Memory B cell (primary cell): ENCODE results near the gene SECTM1.

Experiments used
- ATAC-seq: fragments of 150-1000 bp; cut with Tn5 transposase; 2 replicates; pipeline ENCODE4 v1.10.0; 2021; ENCODE audit warnings: low read depth, mild to moderate bottlenecking, moderate library complexity
- DNase-seq, 2 donors: peaks; one replicate each; pipeline ENCODE4 v3.0.0; 2022; ENCODE audit warnings: low spot score in 2 of 2
- H3K27ac Mint-ChIP-seq: one replicate; pipeline ENCODE4 v1.8.0; 2022; ENCODE audit warnings: mild to moderate bottlenecking, moderate library complexity, mixed read lengths
- H3K27me3 Mint-ChIP-seq: one replicate; pipeline ENCODE4 v1.8.0; 2022; ENCODE audit warnings: mixed read lengths
- H3K36me3 Mint-ChIP-seq: one replicate; pipeline ENCODE4 v1.8.0; 2022; ENCODE audit warnings: mild to moderate bottlenecking, mixed read lengths
- H3K4me1 Mint-ChIP-seq: one replicate; pipeline ENCODE4 v1.8.0; 2022; ENCODE audit warnings: mixed read lengths
- H3K4me3 Mint-ChIP-seq: one replicate; pipeline ENCODE4 v1.8.0; 2022; ENCODE audit warnings: mild to moderate bottlenecking, moderate library complexity, mixed read lengths
- H3K9me3 Mint-ChIP-seq: one replicate; pipeline ENCODE4 v1.8.0; 2022; ENCODE audit warnings: mixed read lengths

The SECTM1 gene

DNA sequence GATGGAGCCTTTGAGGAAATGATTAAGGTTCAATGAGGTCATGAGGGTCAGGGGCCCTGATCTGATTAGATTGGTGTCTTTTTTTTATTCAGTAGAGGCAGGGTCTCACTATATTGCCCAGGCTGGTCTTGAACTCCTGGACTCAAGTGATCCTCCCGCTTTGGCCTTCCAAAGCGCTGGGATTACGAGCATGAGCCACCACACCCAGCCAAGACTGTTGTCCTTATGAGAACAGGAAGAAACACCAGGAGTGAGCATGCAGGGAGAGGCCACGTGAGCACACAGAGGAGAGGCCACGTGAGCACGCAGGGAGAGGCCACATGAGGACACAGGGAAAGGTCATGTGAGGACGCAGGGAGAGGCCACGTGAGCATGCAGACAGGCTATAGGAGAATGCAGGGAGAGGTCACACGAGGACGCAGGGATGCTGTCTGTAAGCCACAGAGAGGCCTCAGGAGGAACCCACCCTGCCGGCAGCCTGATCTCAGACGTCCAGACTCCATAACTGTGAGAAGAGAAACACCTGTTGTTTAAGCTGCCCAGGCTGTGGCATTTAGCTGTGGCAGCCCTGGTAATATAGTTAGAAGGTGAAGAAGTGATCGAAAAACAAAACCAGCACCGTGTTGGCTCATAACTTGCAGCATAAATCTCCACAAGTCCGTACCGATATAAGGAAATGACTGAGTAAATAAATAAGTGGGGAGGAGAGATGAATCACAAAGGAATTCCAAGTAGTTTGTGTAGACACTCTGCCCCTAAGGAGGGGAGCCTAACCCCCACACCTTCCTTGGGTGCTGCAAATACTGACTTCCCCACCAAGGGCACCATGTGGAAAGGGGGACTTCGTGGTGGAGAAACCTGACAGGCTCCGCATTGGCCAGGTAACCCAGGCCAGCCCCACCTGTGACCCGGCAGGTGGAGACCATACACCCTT lies 45.4 kb downstream of the SECTM1 start:
- H3K27me3 Mint-ChIP-seq: no peaks in the 10 kb centered on the region
- no peaks in the 10 kb centered on the region for H3K36me3 Mint-ChIP-seq
- H3K4me3 Mint-ChIP-seq: no peak overlapping the region
- peaks cover 13% of the 10 kb centered on the region for H3K4me1 Mint-ChIP-seq
- H3K27ac Mint-ChIP-seq: no peak overlapping the region
- DNase-seq (no peak), ATAC-seq (no peak)
- H3K9me3 Mint-ChIP-seq: no peaks in the 10 kb centered on the region

DNA sequence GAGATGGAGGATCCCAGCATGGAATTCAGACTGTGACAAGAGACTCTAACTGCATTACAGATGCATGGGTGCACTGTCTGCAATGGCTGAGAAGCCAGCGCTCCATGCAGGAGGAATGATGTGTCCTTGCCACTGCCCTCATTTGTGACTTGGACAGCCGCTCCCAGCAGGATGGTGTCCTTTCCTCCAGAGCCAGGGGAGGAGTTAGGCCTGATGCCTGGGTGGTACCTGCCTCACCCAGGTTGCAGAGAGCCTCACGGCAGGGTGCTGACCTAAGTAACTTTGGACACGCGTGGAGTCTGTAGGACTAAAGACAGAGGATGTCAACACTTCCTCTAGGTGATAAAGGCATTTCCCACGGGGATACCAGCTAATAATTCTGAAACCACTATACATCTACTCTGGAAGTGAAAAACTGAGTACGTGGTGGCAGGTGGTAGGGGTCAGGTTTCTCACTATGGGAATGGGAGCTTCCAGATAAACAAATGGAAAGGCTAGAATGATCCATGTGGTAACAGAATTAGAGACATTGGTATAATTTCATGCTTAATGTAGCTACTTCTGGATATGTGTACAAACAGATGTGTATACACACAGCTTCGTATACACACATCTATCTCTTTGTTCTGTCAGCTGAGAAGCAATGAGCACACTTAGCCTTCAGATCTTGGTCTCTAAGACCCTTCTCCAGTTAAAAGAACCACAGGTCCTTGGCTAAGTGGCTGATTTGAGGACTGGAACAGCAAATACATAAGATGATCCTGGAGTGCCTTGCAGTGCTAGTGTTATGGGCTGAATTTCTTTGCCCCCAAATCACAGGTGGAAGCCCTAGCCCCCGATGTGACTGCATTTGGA lies 46.3 kb downstream of the SECTM1 start:
- no peak for DNase-seq
- ATAC-seq: no peak
- peaks cover 13% of the 10 kb centered on the region for H3K4me1 Mint-ChIP-seq
- H3K4me3 Mint-ChIP-seq: no peak overlapping the region
- no peaks in the 10 kb centered on the region for H3K9me3 Mint-ChIP-seq
- no peak overlapping the region for H3K27ac Mint-ChIP-seq
- no peaks in the 10 kb centered on the region for H3K36me3 Mint-ChIP-seq
- H3K27me3 Mint-ChIP-seq: no peaks in the 10 kb centered on the region

DNA sequence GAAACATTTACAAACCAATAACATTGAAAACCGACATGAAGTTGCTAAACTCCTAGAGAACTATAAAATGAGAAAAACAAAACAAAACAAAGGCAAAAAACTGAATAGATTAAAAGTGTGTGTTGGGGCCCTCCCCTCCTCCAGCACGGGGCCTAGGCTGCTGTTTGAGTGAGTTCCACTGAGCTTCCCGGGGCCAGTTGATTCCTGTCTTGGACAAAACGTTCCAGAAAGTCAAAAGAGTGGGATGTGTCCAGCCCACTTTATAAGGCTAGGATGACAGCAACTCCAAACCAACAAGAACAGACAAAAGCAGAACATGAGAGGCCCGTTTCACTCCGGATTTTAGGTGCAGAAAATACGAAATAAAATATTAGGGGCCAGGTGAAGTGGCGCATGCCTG lies 48.4 kb downstream of the SECTM1 start:
- Mint-ChIP-seq H3K27ac (no peak overlapping the region), H3K27me3 (peaks cover 5% of the 10 kb centered on the region), H3K9me3 (no peaks in the 10 kb centered on the region), H3K4me3 (no peak overlapping the region), H3K36me3 (no peaks in the 10 kb centered on the region), H3K4me1 (peaks cover 14% of the 10 kb centered on the region)
- DNase-seq (no peak), ATAC-seq (no peak)

DNA sequence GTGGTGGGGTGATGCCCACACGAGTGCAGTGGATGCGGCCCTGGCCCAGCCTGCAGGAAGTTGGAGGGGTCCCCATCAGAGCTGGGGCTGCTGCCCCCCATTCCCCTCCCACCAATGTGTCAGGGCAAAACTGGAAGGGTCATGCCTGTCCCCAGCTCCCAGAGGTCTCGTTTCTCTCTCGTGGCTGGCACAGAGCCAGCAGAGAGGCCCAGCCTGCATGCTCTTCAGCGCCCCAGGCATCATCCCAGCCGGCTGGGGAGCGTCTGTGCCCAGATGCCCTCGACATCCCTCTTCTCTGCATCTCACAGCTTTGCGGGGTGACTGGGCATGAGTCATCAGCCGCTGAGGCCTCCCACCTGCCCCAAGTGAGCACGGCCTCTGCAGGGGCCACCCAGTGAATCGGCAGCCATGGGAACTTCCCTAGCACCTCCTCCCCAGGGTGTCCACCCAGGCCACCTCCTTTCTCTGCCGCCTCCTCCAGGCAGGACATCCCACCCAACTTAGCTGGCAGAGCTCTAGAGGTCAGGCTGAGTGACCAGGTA lies 50.3 kb downstream of the SECTM1 start:
- H3K27ac Mint-ChIP-seq: no peak overlapping the region
- DNase-seq (no peak), ATAC-seq (no peak)
- no peaks in the 10 kb centered on the region for H3K36me3 Mint-ChIP-seq
- H3K9me3 Mint-ChIP-seq: no peaks in the 10 kb centered on the region
- H3K4me3 Mint-ChIP-seq: no peak overlapping the region
- peaks cover 14% of the 10 kb centered on the region for H3K4me1 Mint-ChIP-seq
- H3K27me3 Mint-ChIP-seq: peaks cover 6% of the 10 kb centered on the region

GRCh38 chr17:82282239-82283207 lies 51.0 kb downstream of the SECTM1 start:
- ATAC-seq (no peak), DNase-seq (no peak)
- H3K4me3 Mint-ChIP-seq: no peak overlapping the region
- peaks cover 16% of the 10 kb centered on the region for H3K4me1 Mint-ChIP-seq
- no peaks in the 10 kb centered on the region for H3K36me3 Mint-ChIP-seq
- H3K27ac Mint-ChIP-seq: no peak overlapping the region
- peaks cover 9% of the 10 kb centered on the region for H3K27me3 Mint-ChIP-seq
- H3K9me3 Mint-ChIP-seq: no peaks in the 10 kb centered on the region

- ATAC-seq (no peak), DNase-seq (no peak)
- H3K27me3 Mint-ChIP-seq: peaks cover 12% of the 10 kb centered on the region
- no peak overlapping the region for H3K27ac Mint-ChIP-seq
- H3K36me3 Mint-ChIP-seq: no peaks in the 10 kb centered on the region
- H3K4me1 Mint-ChIP-seq: peaks cover 10% of the 10 kb centered on the region
- H3K4me3 Mint-ChIP-seq: no peak overlapping the region
- no peaks in the 10 kb centered on the region for H3K9me3 Mint-ChIP-seq
Observed at GRCh38 chr17:82281502-82282238, 51.9 kb downstream of the SECTM1 start.

DNA sequence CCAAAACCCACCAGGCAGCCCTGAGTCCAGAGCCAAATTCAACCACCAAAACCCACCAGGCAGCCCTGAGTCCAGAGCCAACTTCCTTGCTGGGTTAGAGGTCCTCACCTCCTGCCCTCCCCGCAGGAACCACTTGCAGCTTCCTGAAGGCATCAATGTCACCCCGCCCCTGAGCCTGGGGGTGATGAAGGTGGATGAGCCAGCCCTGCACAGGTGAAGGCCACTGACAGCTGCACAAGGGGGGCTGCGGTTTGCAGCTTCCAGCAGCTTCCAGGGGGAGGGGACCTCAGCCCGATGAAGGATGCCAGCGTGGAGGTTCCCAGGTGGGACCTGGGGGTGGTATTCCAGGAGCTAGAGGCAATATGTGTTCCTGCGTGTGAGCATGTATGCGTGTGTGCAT lies 52.5 kb downstream of the SECTM1 start:
- peaks cover 13% of the 10 kb centered on the region for H3K27me3 Mint-ChIP-seq
- no peak for DNase-seq
- H3K9me3 Mint-ChIP-seq: no peaks in the 10 kb centered on the region
- H3K4me3 Mint-ChIP-seq: no peak overlapping the region
- H3K27ac Mint-ChIP-seq: no peak overlapping the region
- H3K4me1 Mint-ChIP-seq: peaks cover 7% of the 10 kb centered on the region
- ATAC-seq: no peak
- no peaks in the 10 kb centered on the region for H3K36me3 Mint-ChIP-seq

DNA sequence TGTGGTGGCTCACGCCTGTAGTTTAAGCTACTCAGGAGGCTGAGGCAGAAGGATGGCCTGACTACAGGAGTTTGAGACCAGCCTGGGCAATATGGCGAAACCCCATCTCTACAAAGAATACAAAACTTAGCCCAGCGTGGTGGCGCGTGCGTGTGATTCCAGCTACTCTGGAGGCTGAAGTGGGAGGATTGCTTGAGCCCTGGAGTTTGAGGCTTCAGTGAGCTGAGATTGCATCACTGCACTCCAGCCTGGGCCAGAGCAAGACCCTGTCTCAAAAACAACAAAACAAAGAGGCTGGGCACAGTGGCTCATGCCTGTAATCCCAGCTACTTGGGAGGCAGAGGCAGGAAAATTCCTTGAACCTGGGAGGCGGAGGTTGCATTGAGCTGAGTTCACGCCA lies 53.0 kb downstream of the SECTM1 start:
- Mint-ChIP-seq H3K4me1 (peaks cover 7% of the 10 kb centered on the region), H3K27me3 (peaks cover 13% of the 10 kb centered on the region), H3K9me3 (no peaks in the 10 kb centered on the region), H3K27ac (no peak overlapping the region), H3K36me3 (no peaks in the 10 kb centered on the region), H3K4me3 (no peak overlapping the region)
- DNase-seq (no peak), ATAC-seq (no peak)

DNA sequence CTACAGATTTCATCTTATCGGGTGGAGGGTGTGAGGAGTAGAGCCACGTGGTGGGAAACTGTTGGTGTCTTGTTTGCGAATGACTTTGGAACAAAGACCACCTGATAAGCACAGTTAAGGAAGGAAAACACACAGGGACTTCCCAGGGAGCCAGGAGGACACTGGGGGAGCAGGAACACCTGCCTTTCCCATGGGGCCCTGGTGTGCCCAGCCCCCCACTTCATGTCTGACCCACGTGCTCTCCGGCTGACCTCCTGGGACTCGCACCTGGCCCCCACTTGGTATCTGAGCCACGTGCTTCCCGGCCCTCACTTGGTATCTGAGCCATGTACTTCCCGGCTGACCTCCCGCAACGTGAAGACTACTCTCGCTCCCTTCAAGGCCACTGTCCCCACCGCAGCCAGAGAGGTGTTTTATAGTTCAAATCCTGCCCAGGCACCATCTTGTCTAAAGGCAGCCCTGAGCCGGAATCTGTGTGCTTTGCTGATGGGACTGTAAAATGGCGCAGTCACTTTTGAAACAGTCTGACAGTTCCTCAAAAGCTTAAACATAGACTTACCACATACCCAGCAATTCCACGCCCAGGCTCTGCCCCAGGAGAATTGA lies 54.7 kb downstream of the SECTM1 start:
- Mint-ChIP-seq H3K4me3 (no peak overlapping the region), H3K4me1 (peaks cover 13% of the 10 kb centered on the region), H3K27ac (no peak overlapping the region), H3K9me3 (no peaks in the 10 kb centered on the region), H3K36me3 (no peaks in the 10 kb centered on the region), H3K27me3 (peaks cover 16% of the 10 kb centered on the region)
- ATAC-seq (no peak), DNase-seq (no peak)

DNA sequence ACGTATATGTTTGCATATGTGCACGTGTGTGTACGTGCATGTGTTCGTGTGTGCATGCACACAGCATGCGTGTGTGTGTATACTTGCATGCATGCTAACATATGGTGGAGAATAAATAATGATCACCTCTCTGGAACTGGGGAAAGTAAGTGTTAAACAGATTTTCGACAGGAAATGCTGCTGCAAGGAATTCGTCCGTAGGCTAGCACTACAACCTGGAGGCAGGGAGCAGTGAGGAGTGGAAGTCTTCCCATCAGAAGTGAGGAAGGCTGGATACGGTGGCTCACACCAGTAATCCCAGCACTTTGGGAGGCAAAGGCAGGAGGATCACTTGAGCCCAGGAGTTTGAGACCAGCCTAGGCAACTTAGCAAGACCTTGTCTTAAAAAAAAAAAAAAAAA lies 55.3 kb downstream of the SECTM1 start:
- peaks cover 2% of the 10 kb centered on the region for H3K36me3 Mint-ChIP-seq
- H3K27ac Mint-ChIP-seq: no peak overlapping the region
- peaks cover 13% of the 10 kb centered on the region for H3K4me1 Mint-ChIP-seq
- no peak overlapping the region for H3K4me3 Mint-ChIP-seq
- peaks cover 16% of the 10 kb centered on the region for H3K27me3 Mint-ChIP-seq
- DNase-seq: no peak
- H3K9me3 Mint-ChIP-seq: no peaks in the 10 kb centered on the region
- ATAC-seq: no peak

DNA sequence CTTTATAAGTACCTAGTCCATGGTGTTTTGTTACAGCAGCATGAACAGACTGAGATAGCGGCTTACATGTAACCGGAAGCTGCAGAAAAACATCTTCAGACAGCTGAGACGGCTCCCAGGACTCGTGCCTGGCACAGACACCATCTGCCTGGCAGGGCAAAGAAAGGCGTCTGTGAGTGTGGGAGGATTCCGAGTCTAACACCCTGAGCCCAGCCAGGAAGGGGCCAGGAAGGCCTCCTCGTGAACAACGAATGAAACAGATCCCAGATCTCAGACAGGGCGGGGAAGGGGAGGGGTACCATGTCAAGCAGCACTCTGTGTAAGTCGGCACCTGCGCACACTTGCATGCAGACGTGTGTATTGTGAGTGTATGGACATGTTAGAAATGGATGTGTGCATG lies 55.7 kb downstream of the SECTM1 start:
- ATAC-seq: no peak
- Mint-ChIP-seq H3K27me3 (peaks cover 16% of the 10 kb centered on the region), H3K9me3 (no peaks in the 10 kb centered on the region), H3K36me3 (peaks cover 2% of the 10 kb centered on the region), H3K27ac (no peak overlapping the region), H3K4me1 (peaks cover 13% of the 10 kb centered on the region), H3K4me3 (no peak overlapping the region)
- DNase-seq: no peak

GRCh38 chr17:82276938-82277337 lies 56.6 kb downstream of the SECTM1 start:
- Mint-ChIP-seq H3K4me3 (no peak overlapping the region), H3K27ac (no peak overlapping the region), H3K27me3 (peaks cover 16% of the 10 kb centered on the region), H3K4me1 (peaks cover 17% of the 10 kb centered on the region), H3K9me3 (no peaks in the 10 kb centered on the region), H3K36me3 (peaks cover 5% of the 10 kb centered on the region)
- DNase-seq (no peak), ATAC-seq (no peak)
